ENCODE results near the gene SMOC2. TPM values are rescaled to one million over a fixed set of nuclear protein-coding genes. Genes with fewer than 3 reads are reported as not detected.
A peak's percentile ranks its signal among the peaks of the same experiment; 100 is the strongest.

SMOC2 gene
- total and polyA plus RNA-seq, 2 experiments from 2014 or later = 1.9 to 3.2 TPM

- H3K4me3 ChIP-seq = no peak overlapping the region
- TF ChIP-seq CTCF (IDR thresholded peaks at IDR 0.05; ENCODE audit: low read depth, low read length) = no peak
- no peak for DNase-seq (ENCODE audit: low read depth in 1 of 2, low spot score in 1 of 2)
These were observed 99.8 kb downstream of the SMOC2 start for GRCh38 chr6:168540713-168541291.

GRCh38 chr6:168541307-168541706 is 100.3 kb downstream of the SMOC2 start:
- no peaks in the 10 kb centered on the region for H3K9me3 ChIP-seq (ENCODE audit: low read depth)
- H3K27me3 ChIP-seq = no peaks in the 10 kb centered on the region
- no peak overlapping the region for H3K27ac ChIP-seq
- no peaks in the 10 kb centered on the region for H3K4me1 ChIP-seq (ENCODE audit: low read depth)
- no peak for TF ChIP-seq CTCF (IDR thresholded peaks at IDR 0.05; ENCODE audit: low read depth, low read length)
- peak in 1 of 2 donors; percentile 58 for DNase-seq (ENCODE audit: low read depth in 1 of 2, low spot score in 1 of 2)
- H3K4me3 ChIP-seq = no peak overlapping the region
- H3K36me3 ChIP-seq = no peaks in the 10 kb centered on the region

More at GRCh38 chr6:168540713-168541291, 99.8 kb downstream of the SMOC2 start:
- Histone ChIP-seq H3K36me3 (no peaks in the 10 kb centered on the region), H3K4me1 (ENCODE audit: low read depth) (no peaks in the 10 kb centered on the region), H3K27me3 (no peaks in the 10 kb centered on the region), H3K9me3 (ENCODE audit: low read depth) (no peaks in the 10 kb centered on the region), H3K27ac (no peak overlapping the region)

GRCh38 chr6:168542301-168542700 is 101.3 kb downstream of the SMOC2 start:
- peak in 1 of 2 donors; percentile 75 for DNase-seq (ENCODE audit: low read depth in 1 of 2, low spot score in 1 of 2)
- Histone ChIP-seq H3K27ac (no peak overlapping the region), H3K36me3 (no peaks in the 10 kb centered on the region), H3K4me3 (no peak overlapping the region), H3K4me1 (ENCODE audit: low read depth) (no peaks in the 10 kb centered on the region), H3K27me3 (no peaks in the 10 kb centered on the region), H3K9me3 (ENCODE audit: low read depth) (no peaks in the 10 kb centered on the region)
- no peak for TF ChIP-seq CTCF (IDR thresholded peaks at IDR 0.05; ENCODE audit: low read depth, low read length)

GRCh38 chr6:168545428-168545827 is 104.4 kb downstream of the SMOC2 start:
- Histone ChIP-seq H3K4me3 (no peak overlapping the region), H3K9me3 (ENCODE audit: low read depth) (no peaks in the 10 kb centered on the region), H3K36me3 (no peaks in the 10 kb centered on the region), H3K4me1 (ENCODE audit: low read depth) (no peaks in the 10 kb centered on the region), H3K27me3 (no peaks in the 10 kb centered on the region), H3K27ac (no peak overlapping the region)
- TF ChIP-seq CTCF (IDR thresholded peaks at IDR 0.05; ENCODE audit: low read depth, low read length) = no peak
- DNase-seq (ENCODE audit: low read depth in 1 of 2, low spot score in 1 of 2) = no peak

GRCh38 chr6:168546151-168546550 is 105.2 kb downstream of the SMOC2 start:
- H3K27me3 ChIP-seq = no peaks in the 10 kb centered on the region
- H3K4me3 ChIP-seq = no peak overlapping the region
- no peaks in the 10 kb centered on the region for H3K36me3 ChIP-seq
- H3K27ac ChIP-seq = no peak overlapping the region
- H3K4me1 ChIP-seq (ENCODE audit: low read depth) = no peaks in the 10 kb centered on the region
- H3K9me3 ChIP-seq (ENCODE audit: low read depth) = no peaks in the 10 kb centered on the region
- no peak for DNase-seq (ENCODE audit: low read depth in 1 of 2, low spot score in 1 of 2)
- TF ChIP-seq CTCF (IDR thresholded peaks at IDR 0.05; ENCODE audit: low read depth, low read length) = no peak

All from cardiac muscle cell (in vitro differentiated cells and primary cell).